ENCODE measurements around the gene TSPAN13.

DNA sequence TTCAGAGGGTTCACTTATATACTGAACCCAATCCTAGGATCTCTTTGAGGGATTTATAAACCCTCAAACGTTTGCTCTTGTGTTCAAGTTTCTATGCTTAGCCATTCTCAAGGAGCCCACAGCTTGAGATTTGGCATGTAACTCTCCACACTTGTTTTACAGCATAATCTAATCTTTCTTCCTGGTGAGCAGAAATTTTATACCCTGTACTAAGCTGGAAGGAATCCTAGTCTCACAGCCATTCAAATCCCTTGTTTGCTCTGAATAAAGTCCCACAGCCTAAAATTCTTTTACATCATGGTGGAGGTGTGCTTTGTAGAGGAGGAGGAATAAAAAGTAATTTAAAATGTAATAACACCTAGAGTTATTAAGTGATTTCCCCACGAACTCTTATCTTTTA, 56.6 kb downstream of the TSPAN13 start:
- TF ChIP-seq POLR2A (IDR thresholded peaks at IDR 0.05) (no peak), EP300 (IDR thresholded peaks at IDR 0.05) (no peak), POLR2AphosphoS5 (IDR thresholded peaks at IDR 0.05) (no peak)
- TF ChIP-seq, protein P1, sequence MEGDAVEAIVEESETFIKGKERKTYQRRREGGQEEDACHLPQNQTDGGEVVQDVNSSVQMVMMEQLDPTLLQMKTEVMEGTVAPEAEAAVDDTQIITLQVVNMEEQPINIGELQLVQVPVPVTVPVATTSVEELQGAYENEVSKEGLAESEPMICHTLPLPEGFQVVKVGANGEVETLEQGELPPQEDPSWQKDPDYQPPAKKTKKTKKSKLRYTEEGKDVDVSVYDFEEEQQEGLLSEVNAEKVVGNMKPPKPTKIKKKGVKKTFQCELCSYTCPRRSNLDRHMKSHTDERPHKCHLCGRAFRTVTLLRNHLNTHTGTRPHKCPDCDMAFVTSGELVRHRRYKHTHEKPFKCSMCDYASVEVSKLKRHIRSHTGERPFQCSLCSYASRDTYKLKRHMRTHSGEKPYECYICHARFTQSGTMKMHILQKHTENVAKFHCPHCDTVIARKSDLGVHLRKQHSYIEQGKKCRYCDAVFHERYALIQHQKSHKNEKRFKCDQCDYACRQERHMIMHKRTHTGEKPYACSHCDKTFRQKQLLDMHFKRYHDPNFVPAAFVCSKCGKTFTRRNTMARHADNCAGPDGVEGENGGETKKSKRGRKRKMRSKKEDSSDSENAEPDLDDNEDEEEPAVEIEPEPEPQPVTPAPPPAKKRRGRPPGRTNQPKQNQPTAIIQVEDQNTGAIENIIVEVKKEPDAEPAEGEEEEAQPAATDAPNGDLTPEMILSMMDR (IDR thresholded peaks at IDR 0.05) = no peak
